Islet of Langerhans (tissue), 1 donor: Measurements from ENCODE around the gene CRYBG3.
A peak's percentile ranks its signal among the peaks of the same experiment; 100 is the strongest.
"Not testable (repeated sequence)": the region's sequence is repeated elsewhere in the genome, so short reads cannot be mapped to it uniquely, and the experiment has no call there.

ENCODE experiments used
- FAIRE-seq: peaks from one replicate; lab custom pipeline; 2011; peaks lifted over from hg19 to GRCh38; lab: Jason Lieb, UNC

Gene CRYBG3

DNA sequence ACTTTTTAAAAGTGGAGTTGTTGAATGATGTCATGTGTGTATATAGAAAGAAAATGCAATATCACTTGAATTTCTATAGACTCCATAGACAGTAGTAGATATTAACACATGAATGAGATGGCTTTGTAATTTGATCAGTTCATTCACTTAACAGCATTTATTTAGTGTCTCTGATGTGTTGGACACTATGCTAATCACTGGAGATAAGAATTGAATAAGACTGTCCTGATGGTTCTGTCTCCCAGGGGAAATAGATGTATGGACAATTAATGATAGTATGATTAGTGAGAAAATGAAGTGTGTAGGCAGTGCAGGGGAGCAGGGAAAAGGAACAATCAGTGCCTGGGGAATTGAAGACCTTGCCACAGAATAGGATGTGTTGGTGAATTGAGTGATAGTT, 77.5 kb downstream of the CRYBG3 start:
- no peak for FAIRE-seq

- FAIRE-seq, result no peak
These were observed 79.8 kb downstream of the CRYBG3 start for GRCh38 chr3:97901313-97902248.

- not testable (repeated sequence) for FAIRE-seq
These were observed 88.0 kb downstream of the CRYBG3 start for GRCh38 chr3:97909830-97910229.

DNA sequence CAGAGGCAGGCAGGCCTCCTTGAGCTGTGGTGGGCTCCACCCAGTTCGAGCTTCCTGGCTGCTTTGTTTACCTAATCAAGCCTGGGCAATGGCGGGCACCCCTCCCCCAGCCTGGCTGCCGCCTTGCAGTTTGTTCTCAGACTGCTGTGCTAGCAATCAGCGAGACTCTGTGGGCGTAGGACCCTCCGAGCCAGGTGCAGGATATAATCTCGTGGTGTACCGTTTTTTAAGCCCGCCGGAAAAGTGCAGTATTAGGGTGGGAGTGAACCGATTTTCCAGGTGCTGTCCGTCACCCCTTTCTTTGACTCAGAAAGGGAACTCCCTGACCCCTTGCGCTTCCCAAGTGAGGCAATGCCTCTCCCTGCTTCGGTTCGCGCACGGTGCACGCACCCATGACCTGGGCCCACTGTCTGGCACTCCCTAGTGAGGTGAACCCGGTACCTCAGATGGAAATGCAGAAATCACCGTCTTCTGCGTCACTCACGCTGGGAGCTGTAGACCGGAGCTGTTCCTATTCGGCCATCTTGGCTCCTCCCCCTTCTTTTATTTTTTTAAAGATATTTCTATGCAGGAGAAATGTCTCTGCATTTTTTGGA, 88.5 kb downstream of the CRYBG3 start:
- FAIRE-seq, result not testable (repeated sequence)

- FAIRE-seq, result no peak
These were observed 89.1 kb downstream of the CRYBG3 start for GRCh38 chr3:97910931-97911351.

DNA sequence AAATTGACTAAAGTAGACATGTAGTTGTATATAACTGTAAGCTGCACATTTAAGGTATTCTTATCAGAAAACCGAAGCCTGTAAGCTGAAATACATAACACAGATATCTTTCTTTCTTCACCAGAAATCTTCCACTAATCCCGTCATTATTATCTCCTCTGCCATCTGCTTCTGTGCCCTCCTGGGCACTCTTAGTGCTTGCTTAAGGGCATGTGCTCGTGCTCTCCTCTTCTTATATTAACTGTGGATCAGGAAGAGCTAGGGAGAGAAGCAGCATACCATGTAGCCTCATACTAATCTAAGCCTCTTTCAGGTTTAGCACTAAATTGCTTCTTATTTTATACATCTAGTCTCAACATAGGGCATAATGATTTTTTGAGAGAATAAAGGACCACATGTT, 89.6 kb downstream of the CRYBG3 start:
- no peak for FAIRE-seq

DNA sequence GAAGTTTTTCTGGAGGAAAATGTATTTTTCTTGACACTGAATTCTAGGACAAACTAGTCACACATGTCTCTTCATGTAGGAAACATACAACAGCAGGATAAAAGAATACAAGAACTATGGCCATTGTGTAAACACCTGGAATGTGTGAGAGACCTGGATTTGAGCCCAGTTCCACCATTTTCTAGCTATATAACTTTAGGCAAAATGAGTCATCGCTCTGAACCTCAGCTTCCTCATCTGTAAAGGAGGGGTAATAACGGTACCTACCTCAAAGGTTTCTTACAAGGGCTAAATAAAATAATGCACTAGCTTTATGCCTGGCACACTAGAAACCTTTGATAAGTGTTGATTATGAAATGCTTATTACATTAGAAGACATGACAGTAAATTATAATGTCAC, 92.6 kb downstream of the CRYBG3 start:
- no peak for FAIRE-seq

DNA sequence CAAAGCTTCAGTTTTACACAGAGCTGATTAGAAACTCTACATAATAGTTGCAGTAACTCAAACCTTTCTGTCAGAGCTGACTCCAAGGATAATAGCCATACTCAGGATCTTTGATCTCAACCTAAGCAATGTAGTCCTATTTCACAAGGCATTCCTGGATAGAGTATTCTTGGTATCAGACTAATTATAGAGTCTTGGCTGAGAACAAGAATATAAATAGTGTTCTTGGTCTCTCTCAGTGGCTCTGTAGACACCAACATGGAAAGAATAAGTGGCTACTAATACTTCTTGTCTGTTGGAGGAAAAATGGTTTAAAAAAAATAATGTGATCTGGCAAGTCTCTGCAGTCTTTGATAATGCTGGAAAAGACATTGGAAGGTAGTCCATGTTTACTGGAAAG, 94.8 kb downstream of the CRYBG3 start:
- FAIRE-seq, result no peak

GRCh38 chr3:97917813-97918536, 96.2 kb downstream of the CRYBG3 start:
- FAIRE-seq, result peak; percentile 75

DNA sequence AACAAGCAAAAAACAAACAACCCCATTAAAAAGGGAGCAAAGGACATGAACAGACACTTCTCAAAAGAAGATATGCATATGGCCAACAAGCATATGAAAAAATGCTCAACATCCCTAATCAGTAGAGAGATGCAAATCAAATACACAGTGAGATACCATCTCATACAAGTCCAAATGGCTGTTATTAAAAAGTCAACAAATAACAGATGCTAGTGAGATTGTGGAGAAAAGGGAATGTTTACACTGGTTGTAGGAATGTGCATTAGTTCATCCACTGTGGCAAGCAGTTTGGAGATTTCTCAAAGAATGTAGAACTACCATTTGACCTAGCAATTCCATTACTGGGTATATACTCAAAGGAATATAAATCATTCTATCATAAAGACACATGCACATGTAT, 105.9 kb downstream of the CRYBG3 start:
- no peak for FAIRE-seq

DNA sequence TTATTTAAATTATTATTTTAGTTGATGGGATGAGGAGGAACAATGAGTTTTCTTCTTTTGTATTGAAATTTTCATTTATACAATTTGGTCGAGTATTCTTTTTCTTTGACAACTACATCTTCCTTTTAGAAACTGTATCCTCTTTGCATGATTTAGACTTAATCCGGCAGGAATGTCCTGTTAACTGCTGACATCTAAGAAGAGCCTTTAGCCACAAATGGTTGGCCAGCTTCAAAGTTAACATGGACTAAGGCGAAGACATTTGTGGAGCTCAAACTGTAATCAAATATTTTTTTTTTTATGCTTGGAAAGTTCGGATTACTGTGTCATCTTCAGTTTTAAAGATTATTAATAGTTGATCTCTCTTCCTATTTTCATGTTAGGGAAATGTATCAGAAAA, 107.2 kb downstream of the CRYBG3 start:
- peak; percentile 60 for FAIRE-seq

- FAIRE-seq, result no peak
These were observed 108.2 kb downstream of the CRYBG3 start for GRCh38 chr3:97930018-97930417.

DNA sequence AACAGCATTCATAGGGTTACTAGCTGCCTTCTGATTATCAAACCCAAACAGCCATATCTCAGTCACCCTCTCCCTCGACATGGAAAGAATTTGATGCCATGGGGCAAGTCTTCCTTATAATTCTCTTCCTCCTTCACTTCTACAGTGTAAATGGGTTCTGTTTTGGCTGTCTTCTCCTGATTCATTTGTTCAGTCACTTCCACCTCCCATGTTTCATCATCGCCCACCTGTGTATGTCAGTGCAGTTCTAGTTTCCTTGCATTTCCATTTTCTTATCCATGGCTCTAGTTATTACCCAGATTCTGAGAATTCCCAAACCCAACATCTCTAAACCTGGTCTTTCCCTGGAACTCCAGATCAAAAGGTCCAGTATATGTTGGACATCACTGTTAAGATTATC, 109.4 kb downstream of the CRYBG3 start:
- no peak for FAIRE-seq

- FAIRE-seq, result no peak
These were observed 110.6 kb downstream of the CRYBG3 start for GRCh38 chr3:97932387-97932801.

DNA sequence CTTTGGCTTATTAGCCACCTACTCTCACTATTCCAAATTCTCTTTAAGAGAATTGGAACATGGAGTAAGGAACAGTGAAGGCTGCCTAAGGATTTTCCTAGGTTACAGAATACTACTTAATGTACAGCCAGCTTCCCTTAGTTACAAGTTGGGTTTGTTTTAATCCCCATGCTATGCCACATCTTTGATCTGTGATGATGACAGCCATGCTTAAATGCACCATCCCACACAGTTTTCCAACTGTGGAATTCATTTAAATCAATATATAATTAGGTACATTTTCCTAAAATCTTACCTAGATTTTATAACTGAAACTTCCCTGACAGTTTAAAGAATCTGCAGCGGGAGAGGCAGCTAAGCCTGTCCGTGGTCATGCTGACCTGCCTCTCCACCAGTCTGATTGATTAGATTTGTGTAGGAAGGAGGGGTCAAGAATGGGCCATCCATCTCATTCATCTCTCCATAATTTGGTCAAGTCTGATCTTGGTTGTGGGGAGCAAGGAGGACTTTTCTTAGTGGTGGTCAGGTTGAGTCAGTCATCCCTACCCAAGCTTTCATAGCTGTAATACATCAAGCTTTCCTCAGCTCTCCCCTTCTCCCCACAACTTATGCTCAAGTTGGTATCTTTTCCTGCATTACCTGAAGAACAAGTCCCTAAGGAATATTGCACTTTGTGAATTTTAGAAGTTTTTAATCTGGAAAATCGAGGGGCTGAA, 113.3 kb downstream of the CRYBG3 start:
- FAIRE-seq, result no peak

GRCh38 chr3:97935842-97936241, 114.0 kb downstream of the CRYBG3 start:
- FAIRE-seq, result no peak

- FAIRE-seq, result no peak
These were observed 115.4 kb downstream of the CRYBG3 start for GRCh38 chr3:97937205-97937604.

DNA sequence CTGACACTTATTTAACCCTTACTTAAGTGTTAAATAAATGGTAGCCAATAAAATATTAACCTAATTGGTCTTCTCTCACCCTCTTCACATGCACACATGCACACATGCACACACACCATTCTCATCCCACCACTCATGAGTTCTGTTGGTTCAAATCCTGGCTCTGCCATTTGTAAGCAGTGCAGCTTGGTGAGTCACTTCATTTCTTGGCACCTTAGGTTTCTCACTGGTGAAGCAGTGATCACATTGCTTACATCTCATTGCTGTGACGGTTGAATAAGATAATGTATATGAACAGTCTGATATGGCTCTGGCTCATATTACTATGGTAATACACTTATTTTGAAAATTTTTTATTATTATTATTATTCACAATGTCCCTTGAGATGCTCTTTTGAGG, 116.6 kb downstream of the CRYBG3 start:
- no peak for FAIRE-seq

DNA sequence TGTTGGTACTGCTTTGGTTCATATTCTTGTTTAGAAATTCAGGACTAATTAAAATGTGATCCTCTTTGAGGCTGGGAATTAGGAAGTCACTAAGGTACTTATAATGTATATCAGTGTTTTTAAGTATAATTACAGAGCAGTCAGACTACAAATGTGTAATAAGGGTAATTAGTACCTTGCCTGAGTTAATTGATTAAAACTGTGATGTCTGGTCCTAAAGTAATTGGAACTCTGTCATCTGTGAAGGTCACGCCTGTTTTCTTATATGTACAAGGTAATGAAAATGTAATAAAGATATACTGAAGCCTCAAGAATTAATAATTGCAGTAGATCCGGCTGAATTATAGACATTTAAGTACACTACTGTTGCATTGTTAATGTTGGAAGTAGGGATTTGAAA, 117.6 kb downstream of the CRYBG3 start:
- no peak for FAIRE-seq

- FAIRE-seq, result no peak
These were observed 118.2 kb downstream of the CRYBG3 start for GRCh38 chr3:97940034-97940433.

DNA sequence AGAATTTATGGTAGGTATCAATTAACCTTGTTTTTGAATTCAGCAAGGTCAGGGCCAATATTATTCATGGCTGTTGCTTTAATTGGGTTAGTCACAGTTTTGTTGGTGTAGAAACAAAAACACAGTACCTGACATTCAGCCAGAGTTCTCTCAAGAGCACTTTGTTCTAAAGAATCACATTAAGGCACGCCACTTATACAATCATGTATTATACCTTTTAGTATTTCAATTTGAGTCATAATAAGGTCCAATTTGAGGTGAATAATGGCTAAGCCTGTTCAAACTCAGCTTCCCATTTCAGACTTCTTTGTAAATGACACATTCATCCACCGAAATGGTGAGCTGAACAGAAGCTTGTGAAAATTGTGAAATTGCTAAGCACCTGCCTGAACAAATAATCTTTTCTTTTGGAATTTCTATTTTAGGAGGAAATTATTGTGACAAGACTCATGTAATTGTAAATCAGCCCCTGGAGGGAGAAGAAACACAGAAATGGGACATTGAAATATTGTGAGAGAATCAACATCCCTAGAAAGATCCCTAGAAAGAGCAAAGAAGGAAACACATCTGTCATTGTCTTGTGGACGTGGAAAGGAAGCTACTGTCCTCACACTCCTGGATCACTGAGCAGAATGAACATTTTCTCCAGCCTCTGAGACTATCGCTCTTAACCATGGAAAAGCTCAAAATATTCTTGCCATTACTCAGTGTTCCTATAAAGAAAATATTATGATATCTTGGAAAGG, 121.2 kb downstream of the CRYBG3 start:
- no peak for FAIRE-seq
